GM03348 (cell line): ENCODE results near the gene TBCK.
"Not testable (repeated sequence)": the region's sequence is repeated elsewhere in the genome, so short reads cannot be mapped to it uniquely, and the experiment has no call there.

Experiments
- DNase-seq: peaks from one replicate; pipeline ENCODE4 v3.0.0; 2012; ENCODE audit warnings: low spot score

TBCK gene

GRCh38 chr4:106321168-106321567, 5.2 kb upstream of the TBCK start:
- DNase-seq: not testable (repeated sequence)

GRCh38 chr4:106320235-106320634, 4.2 kb upstream of the TBCK start:
- no peak for DNase-seq

GRCh38 chr4:106318511-106318910, 2.5 kb upstream of the TBCK start:
- no peak for DNase-seq

GRCh38 chr4:106317815-106318214, 1.8 kb upstream of the TBCK start:
- no peak for DNase-seq

- no peak for DNase-seq
Measured at GRCh38 chr4:106316773-106317409, 882 bp upstream of the TBCK start.

- peak; percentile 38 for DNase-seq
Measured at GRCh38 chr4:106315476-106315967, 487 bp downstream of the TBCK start.

- no peak for DNase-seq
Measured at GRCh38 chr4:106314960-106315359, 1.0 kb downstream of the TBCK start.

- DNase-seq: no peak
Measured at GRCh38 chr4:106312997-106313522, 2.9 kb downstream of the TBCK start.

GRCh38 chr4:106312377-106312776, 3.6 kb downstream of the TBCK start:
- DNase-seq: peak; percentile 35

- DNase-seq: no peak
Measured at GRCh38 chr4:106306561-106306960, 9.4 kb downstream of the TBCK start.

- no peak for DNase-seq
Measured at GRCh38 chr4:106305435-106306055, 10.5 kb downstream of the TBCK start.

GRCh38 chr4:106304632-106305031, 11.4 kb downstream of the TBCK start:
- DNase-seq: no peak

GRCh38 chr4:106303548-106304281, 12.3 kb downstream of the TBCK start:
- DNase-seq: no peak

GRCh38 chr4:106302062-106302438, 14.0 kb downstream of the TBCK start:
- no peak for DNase-seq

GRCh38 chr4:106301393-106302061, 14.5 kb downstream of the TBCK start:
- peak; percentile 47 for DNase-seq

- DNase-seq: no peak
Measured at GRCh38 chr4:106299977-106300376, 16.0 kb downstream of the TBCK start.

- DNase-seq: no peak
Measured at GRCh38 chr4:106297245-106298035, 18.6 kb downstream of the TBCK start.

- DNase-seq: no peak
Measured at GRCh38 chr4:106294062-106294461, 21.9 kb downstream of the TBCK start.

GRCh38 chr4:106291678-106292077, 24.3 kb downstream of the TBCK start:
- no peak for DNase-seq

- DNase-seq: no peak
Measured at GRCh38 chr4:106289737-106290136, 26.3 kb downstream of the TBCK start.

GRCh38 chr4:106287353-106287969, 28.5 kb downstream of the TBCK start:
- DNase-seq: peak; percentile 36
